Epithelial cell of proximal tubule (primary cell): ENCODE results near the gene TENM4. TPM values are rescaled to one million over a fixed set of nuclear protein-coding genes. Genes with fewer than 3 reads are reported as not detected.

Experiments used
- DNase-seq: peaks from one replicate; pipeline ENCODE4 v3.0.0-alpha.2; 2011; ENCODE audit warnings: low read depth
- H3K4me3 ChIP-seq: 2 replicates; pipeline ENCODE4 v1.5.1; 2011; ENCODE audit warnings: low read depth, mild to moderate bottlenecking, low read length
- CTCF ChIP-seq: conservative IDR thresholded peaks from 2 replicates; pipeline ENCODE4 v1.5.1; 2012; ENCODE audit warnings: low read depth, mild to moderate bottlenecking, low read length
- total RNA-seq: library from RNA; depleted of rRNA; stranded (reverse); fragments of >200 nt; gene quantifications from 2 replicates; pipeline ENCODE4 v1.2.3, GENCODE V29; 2015

Gene TENM4
- total RNA-seq, 1 donor from 2014 or later: 22.2 TPM

- no peak for TF ChIP-seq CTCF
Measured at GRCh38 chr11:79321263-79321662, 119.6 kb downstream of the TENM4 start.

DNA sequence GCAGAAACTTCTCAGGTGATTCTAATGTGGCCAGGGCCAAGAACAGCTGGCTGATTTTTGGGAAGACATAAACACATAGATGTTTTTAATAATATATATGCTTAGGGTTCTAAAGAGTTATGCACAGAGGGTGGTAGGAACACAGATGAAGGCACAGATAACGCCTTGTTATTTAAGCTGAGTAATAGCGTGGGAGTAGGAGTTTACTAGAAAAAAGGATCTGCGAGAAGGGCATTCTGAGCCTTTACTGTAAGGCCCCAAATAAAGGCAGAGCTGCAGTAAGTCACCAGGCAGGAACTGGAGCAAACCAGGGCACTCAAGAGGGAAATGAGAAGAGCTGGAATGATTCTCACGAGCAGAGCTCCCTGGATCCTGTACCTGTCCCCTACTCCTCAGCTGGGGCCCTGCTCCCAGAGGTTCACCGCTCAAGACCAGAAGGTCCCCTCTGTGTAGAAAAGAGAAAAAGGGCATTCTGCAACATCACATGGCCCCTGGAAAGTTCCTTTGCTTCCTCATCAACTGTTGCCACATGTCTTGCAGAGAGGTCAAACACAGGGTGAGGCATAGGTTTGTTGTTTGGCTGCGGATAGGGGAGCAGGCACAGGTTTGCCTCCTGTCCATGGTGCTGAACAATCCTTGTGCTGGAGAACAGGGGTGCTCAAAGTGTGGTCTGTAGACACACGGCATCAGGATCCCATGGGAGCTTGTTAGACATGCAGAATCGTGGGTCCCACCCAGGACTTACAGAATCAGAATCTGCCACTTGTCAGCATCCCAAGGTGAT lies 125.7 kb downstream of the TENM4 start:
- DNase-seq: no peak
- H3K4me3 ChIP-seq: no peak overlapping the region
- TF ChIP-seq CTCF: no peak

More at GRCh38 chr11:79321263-79321662, 119.6 kb downstream of the TENM4 start:
- no peak overlapping the region for H3K4me3 ChIP-seq
- DNase-seq: no peak

- DNase-seq: no peak
Measured at GRCh38 chr11:79313530-79313913, 127.3 kb downstream of the TENM4 start.

DNA sequence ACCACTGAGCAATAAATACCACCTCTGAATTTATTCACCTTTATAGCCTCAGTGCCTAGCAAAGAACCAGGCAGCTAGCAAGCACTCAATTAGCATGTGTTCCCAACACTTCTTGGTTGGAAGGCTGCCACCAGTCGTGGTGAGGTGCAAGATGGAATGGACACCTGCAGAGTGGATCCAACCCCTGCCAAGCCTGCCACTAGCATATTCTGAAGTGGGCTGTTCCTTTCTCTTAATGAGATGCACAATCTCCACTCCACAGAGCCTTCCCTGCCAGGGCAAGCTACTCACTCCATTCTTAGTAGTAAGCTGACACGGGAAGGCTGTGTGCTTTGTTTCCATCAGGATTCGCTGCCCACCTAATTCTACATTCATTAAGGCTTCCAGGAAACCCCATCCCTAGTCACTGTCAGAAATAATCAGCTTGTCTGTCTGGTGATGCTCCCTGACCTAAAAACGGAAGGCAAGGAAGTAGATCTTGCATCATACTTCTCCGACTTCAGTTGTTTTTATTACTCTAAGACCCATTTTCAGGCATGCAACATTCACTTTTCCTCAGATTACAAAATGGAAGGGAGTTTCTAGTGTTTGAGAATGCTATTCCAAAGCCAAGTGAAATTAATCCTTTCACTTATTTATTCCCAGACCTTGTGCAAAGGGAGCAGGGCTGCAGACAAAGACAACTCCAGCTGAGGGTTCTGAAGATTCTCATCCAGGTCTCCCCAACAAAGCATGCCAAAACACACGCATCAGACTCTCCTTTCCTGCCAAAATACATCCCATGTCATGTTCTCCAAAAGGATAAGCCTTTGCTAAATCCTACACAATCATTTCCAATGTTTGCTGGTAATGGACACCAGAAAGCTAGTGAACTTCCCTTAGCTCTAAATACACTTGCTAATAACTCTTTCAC lies 128.0 kb downstream of the TENM4 start:
- no peak for DNase-seq

More at GRCh38 chr11:79313530-79313913, 127.3 kb downstream of the TENM4 start:
- no peak for TF ChIP-seq CTCF
- no peak overlapping the region for H3K4me3 ChIP-seq

DNA sequence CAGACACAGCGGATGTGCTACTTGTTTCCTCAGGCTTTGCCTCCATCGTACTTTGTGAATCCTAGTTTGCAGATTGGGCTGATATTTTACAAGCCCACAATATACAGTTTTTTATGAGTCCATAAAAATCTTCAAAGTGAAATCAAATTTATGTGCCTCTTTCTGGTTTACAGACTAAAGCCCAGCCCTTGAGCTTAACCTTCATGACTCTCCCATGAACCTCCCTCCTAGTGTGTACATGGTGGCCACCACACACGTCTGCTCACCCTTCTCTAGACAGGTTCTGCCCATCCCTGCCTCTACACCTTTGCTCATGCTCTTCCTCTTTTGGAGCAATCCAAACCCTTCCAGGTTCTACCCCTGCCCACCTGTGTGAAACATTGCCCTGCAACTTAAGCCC lies 129.4 kb downstream of the TENM4 start:
- DNase-seq: no peak
- H3K4me3 ChIP-seq: no peak overlapping the region
- TF ChIP-seq CTCF: no peak

More for the DNA sequence above, 128.0 kb downstream of the TENM4 start:
- no peak overlapping the region for H3K4me3 ChIP-seq
- no peak for TF ChIP-seq CTCF

DNA sequence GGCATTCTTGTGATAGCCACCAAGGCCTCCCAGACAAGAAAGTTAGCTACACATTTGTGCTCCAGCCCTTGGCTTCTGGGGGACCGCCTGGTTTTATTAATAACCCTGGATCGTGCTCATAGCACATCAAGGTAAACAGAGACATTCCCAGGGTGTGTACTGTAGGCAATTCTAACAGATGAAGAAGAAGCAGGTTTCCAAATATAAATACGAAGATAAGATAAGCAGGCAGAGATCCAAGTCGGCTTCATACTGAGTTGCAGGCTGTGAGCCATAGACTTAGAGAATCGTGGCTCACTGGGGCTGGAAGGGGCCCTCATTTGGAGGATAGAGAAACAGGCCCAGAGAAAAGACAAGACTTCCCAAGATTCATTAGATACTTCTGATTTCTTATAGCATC lies 131.4 kb downstream of the TENM4 start:
- H3K4me3 ChIP-seq: no peak overlapping the region
- no peak for TF ChIP-seq CTCF
- DNase-seq: no peak
